ENCODE measurements around the gene MAP3K13. TPM values are rescaled to one million over a fixed set of nuclear protein-coding genes. Genes with fewer than 3 reads are reported as not detected.
A peak's percentile ranks its signal among the peaks of the same experiment; 100 is the strongest.

Gene MAP3K13
- total RNA-seq, 4 donors from 2014 or later: 8.4 to 18.0 (median 13.6) TPM

DNA sequence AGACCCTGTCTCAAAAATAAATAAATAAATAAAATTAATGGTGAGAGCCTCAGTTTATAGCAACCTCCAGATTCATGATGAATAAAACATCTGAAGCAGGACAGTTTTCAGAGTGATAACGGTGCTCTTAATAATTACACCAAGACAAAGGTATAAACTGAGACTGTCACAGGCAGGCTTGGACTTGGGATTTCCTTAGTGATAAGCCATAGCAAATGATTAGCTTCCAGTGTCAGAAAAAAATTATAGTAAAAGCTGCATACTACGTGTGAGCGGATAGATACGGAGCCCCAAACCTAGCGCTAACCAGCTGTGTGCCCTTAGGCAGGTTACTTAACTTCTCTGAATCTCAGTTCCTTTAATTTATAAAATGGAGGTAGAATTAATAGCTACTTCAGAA lies 167.9 kb downstream of the MAP3K13 start:
- no peaks in the 10 kb centered on the region for H3K4me1 ChIP-seq
- WGBS, 2 donors: 59% methylated on average over 5 of the region's 5 CpGs

DNA sequence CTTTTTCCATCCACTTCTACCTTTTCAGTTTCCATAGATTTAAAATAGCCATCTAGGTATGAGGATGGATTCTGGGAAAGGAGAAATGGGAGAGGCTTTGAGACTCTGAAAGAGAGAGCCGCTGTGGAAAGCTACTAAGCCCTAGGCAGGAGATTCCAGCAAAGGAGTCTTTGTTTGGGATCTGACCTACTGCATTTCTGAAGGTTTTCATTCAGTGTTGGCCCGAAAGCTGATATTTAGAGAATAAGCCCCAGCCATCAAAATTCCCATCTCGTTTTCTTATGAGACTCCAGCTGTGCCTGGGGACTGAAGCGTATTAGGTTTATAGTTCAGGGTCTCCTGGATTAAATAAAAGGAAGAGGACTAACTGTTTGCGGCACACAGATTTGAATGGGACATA lies 170.0 kb downstream of the MAP3K13 start:
- peaks cover 0 to 6% (median 0%) of the 10 kb centered on the region in 4 donors for H3K4me1 ChIP-seq
- no peak overlapping the region for H3K4me3 ChIP-seq
- no peak for DNase-seq (ENCODE audit: low spot score in 2 of 2)

More for the DNA sequence above, 167.9 kb downstream of the MAP3K13 start:
- Histone ChIP-seq H3K4me3 (no peak overlapping the region), H3K27me3 (no peaks in the 10 kb centered on the region), H3K9me3 (no peaks in the 10 kb centered on the region), H3K27ac (no peak overlapping the region), H3K36me3 (no peaks in the 10 kb centered on the region)
- TF ChIP-seq, protein P1, sequence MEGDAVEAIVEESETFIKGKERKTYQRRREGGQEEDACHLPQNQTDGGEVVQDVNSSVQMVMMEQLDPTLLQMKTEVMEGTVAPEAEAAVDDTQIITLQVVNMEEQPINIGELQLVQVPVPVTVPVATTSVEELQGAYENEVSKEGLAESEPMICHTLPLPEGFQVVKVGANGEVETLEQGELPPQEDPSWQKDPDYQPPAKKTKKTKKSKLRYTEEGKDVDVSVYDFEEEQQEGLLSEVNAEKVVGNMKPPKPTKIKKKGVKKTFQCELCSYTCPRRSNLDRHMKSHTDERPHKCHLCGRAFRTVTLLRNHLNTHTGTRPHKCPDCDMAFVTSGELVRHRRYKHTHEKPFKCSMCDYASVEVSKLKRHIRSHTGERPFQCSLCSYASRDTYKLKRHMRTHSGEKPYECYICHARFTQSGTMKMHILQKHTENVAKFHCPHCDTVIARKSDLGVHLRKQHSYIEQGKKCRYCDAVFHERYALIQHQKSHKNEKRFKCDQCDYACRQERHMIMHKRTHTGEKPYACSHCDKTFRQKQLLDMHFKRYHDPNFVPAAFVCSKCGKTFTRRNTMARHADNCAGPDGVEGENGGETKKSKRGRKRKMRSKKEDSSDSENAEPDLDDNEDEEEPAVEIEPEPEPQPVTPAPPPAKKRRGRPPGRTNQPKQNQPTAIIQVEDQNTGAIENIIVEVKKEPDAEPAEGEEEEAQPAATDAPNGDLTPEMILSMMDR (IDR thresholded peaks at IDR 0.05): no peak
- TF ChIP-seq POLR2A (IDR thresholded peaks at IDR 0.05): no peak
- TF ChIP-seq EP300 (IDR thresholded peaks at IDR 0.05): no peak
- DNase-seq (ENCODE audit: low spot score in 2 of 2): no peak

DNA sequence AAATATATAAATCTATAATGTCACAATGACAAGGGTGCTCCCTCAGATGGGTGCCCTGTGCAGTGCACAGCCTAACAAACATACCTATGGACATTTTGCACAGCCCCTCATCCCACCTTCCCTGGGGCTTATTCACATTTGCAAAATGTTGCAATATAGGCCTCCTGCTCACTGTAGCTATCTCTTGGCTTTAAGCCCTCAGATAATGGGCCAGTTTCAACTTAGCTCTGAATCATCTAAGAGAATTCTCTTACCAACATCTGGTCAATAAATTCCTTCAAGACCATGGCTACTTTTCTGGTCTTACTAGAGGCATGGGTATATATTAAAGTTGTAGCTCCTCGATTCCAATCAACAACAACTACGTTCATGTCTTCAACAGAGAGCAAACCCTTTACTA lies 171.6 kb downstream of the MAP3K13 start:
- no peak for TF ChIP-seq EP300 (IDR thresholded peaks at IDR 0.05)
- TF ChIP-seq POLR2A (IDR thresholded peaks at IDR 0.05): no peak
- TF ChIP-seq, protein P1 (IDR thresholded peaks at IDR 0.05): no peak
- Histone ChIP-seq H3K4me1 (peaks cover 0 to 7% (median 0%) of the 10 kb centered on the region in 4 donors), H3K27ac (no peak overlapping the region), H3K36me3 (no peaks in the 10 kb centered on the region), H3K9me3 (no peaks in the 10 kb centered on the region), H3K4me3 (no peak overlapping the region), H3K27me3 (no peaks in the 10 kb centered on the region)
- 95 to 98% methylated on average over 2 of the region's 2 CpGs for WGBS, 2 donors
- no peak for DNase-seq (ENCODE audit: low spot score in 2 of 2)

More for the DNA sequence above, 170.0 kb downstream of the MAP3K13 start:
- no peaks in the 10 kb centered on the region for H3K9me3 ChIP-seq
- WGBS, 2 donors: 25 to 34% methylated on average over 5 of the region's 5 CpGs
- H3K27ac ChIP-seq: no peak overlapping the region
- no peaks in the 10 kb centered on the region for H3K36me3 ChIP-seq
- H3K27me3 ChIP-seq: no peaks in the 10 kb centered on the region
- TF ChIP-seq, protein P1 (IDR thresholded peaks at IDR 0.05): no peak
- TF ChIP-seq EP300 (IDR thresholded peaks at IDR 0.05): no peak
- no peak for TF ChIP-seq POLR2A (IDR thresholded peaks at IDR 0.05)

DNA sequence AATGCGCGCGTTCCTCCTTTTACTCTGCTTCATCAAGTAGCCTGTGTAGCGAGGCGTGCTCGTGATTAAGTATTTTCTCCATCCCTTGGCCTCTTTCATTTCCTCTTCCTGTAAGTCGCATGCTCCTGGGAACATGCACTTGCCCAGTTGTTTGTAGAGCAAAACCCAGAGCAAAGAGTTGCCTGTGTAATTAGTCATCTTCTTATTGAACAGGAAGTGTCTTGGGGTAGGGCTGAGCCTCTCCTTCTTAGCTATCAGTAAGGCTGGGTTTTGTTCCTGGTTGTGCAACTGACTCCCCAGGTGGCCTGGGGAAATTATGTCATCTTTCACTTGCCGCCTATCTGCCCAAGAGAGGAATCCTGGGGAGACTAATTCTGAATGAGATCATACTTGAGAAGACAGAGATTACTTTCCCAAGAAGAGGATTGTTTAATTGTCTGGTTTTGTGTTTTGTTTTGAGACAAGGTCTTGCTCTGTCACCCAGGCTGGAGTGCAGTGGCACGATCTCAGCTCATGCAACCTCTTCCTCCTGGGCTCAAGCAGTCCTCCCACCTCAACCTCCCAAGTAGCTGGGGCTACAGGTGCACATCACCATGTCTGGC lies 174.5 kb downstream of the MAP3K13 start:
- TF ChIP-seq POLR2A (IDR thresholded peaks at IDR 0.05) (no peak), EP300 (IDR thresholded peaks at IDR 0.05) (peak in 1 of 2 donors; percentile 74)
- TF ChIP-seq, protein P1 (IDR thresholded peaks at IDR 0.05): no peak
- no peaks in the 10 kb centered on the region for H3K36me3 ChIP-seq
- peaks cover 0 to 7% (median 0%) of the 10 kb centered on the region in 4 donors for H3K4me1 ChIP-seq
- peak overlapping the region in 3 of 4 donors; percentile 48 to 64 (median 57) for H3K27ac ChIP-seq
- H3K9me3 ChIP-seq: no peaks in the 10 kb centered on the region
- DNase-seq (ENCODE audit: low spot score in 2 of 2): peak; percentile 30 to 60
- H3K27me3 ChIP-seq: no peaks in the 10 kb centered on the region
- WGBS, 2 donors: 31 to 51% methylated on average over 9 of the region's 9 CpGs
- H3K4me3 ChIP-seq: no peak overlapping the region

Other genes with a start within 250 kb of the MAP3K13 start
- 10 to 100 TPM in 2 of 4 donors, 1 to 10 TPM in 2; 7.8 to 13.8 (median 9.8) TPM for gene C3orf70, start 210.1 kb upstream of the MAP3K13 start, total RNA-seq
- gene EHHADH, start 109.1 kb upstream of the MAP3K13 start, total RNA-seq: 1 to 10 TPM; 3.1 to 5.2 (median 4.1) TPM
- 10 to 100 TPM; 11.4 to 19.8 (median 14.9) TPM for gene TMEM41A, start 135.9 kb downstream of the MAP3K13 start, total RNA-seq
- gene LIPH, start 189.5 kb downstream of the MAP3K13 start, total RNA-seq: under 1 TPM in 3 of 4 donors, not detected in 1; 0.20 to 0.30 (median 0.21) TPM
- 10 to 100 TPM; 27.5 to 84.9 (median 28.9) TPM for gene SENP2, start 223.2 kb downstream of the MAP3K13 start, total RNA-seq